GM10266 (cell line): ENCODE measurements around the gene SEPTIN5.

Experiments
- DNase-seq: peaks from one replicate; pipeline ENCODE4 v3.0.0; 2012; ENCODE audit errors: extremely low spot score
- TF ChIP-seq, protein P1 (sequence below): IDR thresholded peaks from 2 replicates; pipeline ENCODE4 v1.5.1; 2012; ENCODE audit warnings: mild to moderate bottlenecking, low read depth; ENCODE audit not compliant: control insufficient read depth, insufficient read depth; ENCODE audit errors: missing control alignments

Gene SEPTIN5

DNA sequence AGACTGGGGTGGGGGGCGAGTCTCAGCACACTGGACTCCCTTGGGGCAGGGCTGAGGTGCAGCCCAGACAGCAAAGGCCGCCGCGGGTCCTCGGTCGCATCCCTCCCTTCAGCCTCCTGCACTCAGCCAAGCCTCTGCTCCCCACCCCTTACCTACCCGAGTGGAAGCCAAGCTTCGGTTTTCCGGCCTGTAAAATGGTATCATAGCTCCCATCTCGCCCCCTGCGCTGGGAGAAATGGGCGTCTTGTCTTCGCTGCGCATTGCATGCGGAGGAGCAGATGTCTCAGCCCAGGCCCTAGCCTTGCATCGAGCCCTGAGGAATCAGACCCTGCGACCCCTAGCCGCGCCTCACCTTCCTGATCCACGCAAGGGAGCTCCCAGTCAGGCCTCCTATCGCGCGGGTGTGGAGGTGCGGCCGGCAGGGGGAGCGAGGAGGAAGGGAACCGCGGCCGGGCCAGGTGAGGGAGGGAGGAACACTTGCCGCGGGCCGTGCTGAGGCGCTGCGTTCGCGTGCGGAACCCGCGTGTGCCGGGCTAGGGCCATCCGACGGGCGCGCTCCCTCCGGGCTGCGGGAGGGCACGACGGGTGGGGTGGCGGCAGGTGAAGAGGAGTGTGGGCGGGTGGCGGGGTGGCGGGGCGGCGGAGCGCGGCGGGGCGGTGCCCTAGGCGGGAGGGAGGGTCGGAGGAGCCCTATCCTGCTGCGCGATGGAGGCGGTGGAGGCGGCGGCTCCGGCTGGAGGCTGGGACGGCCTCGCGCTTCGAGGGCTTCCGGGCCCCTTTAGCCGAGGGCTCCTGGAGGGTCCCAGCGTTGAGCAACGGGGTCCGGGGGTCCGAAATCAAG, 42.2 kb downstream of the SEPTIN5 start:
- TF ChIP-seq, protein P1, sequence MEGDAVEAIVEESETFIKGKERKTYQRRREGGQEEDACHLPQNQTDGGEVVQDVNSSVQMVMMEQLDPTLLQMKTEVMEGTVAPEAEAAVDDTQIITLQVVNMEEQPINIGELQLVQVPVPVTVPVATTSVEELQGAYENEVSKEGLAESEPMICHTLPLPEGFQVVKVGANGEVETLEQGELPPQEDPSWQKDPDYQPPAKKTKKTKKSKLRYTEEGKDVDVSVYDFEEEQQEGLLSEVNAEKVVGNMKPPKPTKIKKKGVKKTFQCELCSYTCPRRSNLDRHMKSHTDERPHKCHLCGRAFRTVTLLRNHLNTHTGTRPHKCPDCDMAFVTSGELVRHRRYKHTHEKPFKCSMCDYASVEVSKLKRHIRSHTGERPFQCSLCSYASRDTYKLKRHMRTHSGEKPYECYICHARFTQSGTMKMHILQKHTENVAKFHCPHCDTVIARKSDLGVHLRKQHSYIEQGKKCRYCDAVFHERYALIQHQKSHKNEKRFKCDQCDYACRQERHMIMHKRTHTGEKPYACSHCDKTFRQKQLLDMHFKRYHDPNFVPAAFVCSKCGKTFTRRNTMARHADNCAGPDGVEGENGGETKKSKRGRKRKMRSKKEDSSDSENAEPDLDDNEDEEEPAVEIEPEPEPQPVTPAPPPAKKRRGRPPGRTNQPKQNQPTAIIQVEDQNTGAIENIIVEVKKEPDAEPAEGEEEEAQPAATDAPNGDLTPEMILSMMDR: peak; percentile 63
- DNase-seq: peak; percentile 88

DNA sequence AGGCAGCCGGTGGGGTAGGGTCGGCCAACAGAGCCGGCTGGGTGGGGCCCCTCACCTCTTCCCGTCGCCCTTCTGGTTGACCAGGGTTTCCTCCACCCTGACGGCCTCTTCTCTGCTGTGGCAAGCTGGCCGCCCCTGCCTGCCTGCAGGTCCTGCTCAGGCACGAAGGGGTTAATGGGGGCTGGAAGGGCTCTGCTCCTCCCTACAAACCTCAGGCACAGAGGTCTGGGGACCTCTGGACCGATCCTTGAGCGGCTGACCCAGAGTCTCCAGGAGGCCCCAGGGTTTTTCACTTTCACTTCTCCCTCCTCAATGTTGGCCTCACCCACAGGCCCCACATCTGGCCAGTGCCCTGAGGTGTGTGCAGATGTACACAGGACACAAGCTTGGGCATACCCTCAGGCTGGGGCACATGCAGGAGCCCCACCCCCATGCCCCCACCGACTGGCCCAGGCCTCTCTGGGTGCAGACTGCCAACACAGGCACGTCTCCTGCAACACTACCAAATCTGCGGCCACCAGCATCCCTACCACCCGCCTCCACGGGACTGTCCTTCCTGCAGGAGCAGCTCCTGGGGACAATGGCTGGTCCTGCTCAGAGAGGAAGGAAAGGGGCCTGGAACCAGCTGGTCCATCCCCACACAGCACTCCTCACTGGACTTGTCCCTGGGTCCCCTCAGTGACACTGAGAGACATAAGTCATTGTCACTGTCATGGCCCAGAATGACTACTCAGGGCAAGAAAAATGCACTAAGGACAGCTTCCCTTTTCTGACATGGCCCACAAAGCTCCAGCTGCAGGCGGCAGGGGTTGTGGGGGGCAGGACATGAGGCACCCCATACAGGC, 43.1 kb downstream of the SEPTIN5 start:
- DNase-seq: peak; percentile 70
- TF ChIP-seq, protein P1: no peak

DNA sequence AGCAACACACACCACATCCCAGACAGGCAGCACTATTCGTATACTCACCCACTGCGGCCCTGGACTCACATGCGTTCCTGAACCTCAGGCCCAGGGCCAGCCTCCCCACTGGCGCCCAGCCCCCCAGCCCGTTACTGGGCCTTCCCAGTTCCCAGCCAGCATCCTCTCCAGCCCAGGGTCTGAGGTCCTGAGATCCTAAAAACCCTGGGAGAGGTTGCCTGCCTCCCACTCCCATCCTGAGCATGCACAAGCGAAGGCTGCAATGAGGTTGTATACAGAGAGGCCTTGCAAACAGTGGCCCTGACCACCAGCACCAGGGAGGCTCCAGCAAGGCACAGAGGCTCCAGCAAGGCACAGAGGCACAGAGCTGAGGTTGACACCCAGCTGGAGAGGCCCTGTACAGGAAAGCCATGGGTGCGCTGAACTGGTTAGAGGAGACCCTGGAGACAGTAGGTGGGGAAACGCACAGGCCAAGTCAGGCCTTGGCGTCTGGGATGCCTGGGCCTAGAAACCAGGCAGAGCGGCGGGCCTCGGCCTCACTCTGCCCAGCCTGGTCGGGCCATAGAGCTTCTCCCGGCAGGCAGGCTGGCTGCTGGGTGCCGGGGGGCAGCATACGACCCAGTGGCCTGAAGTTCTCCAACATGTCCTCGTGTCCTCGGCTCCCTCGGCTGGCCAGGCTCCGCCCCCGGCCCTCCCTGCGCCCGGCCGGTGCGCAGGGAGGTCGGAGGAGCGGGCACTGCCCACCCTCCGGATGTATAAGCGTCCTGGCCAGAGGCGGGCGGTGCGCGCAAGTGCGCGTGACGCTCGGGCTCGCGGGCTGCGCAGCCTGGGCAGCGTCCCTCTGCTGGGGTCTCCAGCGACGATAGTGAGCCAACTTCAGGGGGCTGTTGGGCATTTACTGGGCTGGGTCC, 43.9 kb downstream of the SEPTIN5 start:
- DNase-seq: peak; percentile 55
- TF ChIP-seq, protein P1: no peak

DNA sequence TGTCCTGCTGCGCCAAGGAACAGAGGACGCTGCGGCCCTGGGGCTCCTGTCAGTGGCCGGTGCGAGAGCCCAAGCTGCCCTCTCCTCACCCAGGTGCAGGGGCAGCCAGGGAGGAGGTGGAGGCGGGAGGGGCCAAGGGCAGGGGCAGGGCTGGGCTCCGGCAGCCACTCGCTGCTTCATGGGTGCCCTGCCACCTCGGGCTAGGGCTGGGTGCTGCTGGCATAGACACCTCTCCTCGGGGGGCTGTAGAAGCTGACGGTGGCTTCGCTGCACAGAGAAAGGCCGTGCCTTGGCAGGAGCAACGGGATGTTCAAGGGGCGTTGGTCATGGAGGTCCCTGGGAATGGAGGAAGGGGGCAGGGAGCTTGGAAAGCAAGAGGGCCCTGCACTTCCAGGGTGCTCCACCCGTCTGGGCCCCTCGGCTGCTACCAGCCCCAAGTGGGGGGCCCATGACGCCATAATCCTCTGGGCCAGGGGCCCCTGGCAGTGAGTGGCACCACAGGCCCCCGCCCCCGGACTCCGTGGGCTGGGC, 44.7 kb downstream of the SEPTIN5 start:
- TF ChIP-seq, protein P1: no peak
- DNase-seq: peak; percentile 41

DNA sequence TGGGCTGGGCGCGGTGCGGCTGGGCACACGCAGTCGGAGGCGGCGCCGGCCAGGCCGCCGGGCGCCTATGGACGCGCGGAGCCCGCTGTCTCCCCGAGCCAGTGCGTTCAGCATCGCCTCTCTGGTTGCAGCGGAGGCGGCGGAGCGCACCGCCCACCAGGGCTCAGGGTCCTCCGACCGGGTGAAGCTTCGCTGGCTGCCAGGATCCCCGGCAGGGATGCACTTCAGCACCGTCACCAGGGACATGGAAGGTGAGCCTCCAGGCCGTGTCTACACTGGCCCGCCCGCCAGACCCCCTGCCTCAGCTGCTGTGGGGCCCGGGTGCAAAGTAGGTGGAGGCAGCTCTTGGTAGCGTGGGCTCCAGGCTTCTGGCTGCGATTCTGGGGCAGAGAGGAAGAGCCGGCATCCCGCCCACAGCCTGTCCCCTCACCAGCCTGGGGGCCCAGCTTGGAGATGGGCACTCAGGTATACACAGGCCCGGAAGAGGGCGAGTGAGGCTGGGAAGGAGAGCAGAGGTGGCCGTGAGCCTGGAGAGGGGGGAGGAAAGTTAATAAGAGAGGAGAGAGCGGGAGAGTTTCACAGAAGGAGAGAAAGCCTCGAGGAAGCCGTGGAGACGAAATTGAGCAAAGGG, 45.2 kb downstream of the SEPTIN5 start:
- peak; percentile 48 for DNase-seq
- TF ChIP-seq, protein P1: no peak
